ENCODE measurements around the gene NRXN2.

DNA sequence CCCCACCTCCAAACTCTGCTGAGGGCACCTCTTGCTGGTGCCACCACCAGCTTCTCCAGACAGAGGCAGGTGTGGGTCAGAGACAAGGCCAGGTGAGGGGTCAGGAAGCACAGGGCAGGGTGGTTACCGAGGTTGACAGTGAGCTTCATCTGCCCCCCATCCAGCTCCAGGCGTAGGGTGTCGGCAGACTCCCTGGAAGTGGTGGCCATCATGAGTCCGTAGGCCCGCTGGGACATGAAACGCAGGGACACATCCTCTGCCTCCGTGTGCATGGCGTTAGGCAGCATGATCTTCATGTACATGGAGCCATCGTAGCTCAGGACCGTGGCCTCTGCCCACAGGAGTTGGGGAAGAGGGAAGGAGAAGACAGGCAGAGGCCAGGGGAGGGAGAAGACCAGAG is 62.8 kb downstream of the NRXN2 start:
- TF ChIP-seq, protein P1, sequence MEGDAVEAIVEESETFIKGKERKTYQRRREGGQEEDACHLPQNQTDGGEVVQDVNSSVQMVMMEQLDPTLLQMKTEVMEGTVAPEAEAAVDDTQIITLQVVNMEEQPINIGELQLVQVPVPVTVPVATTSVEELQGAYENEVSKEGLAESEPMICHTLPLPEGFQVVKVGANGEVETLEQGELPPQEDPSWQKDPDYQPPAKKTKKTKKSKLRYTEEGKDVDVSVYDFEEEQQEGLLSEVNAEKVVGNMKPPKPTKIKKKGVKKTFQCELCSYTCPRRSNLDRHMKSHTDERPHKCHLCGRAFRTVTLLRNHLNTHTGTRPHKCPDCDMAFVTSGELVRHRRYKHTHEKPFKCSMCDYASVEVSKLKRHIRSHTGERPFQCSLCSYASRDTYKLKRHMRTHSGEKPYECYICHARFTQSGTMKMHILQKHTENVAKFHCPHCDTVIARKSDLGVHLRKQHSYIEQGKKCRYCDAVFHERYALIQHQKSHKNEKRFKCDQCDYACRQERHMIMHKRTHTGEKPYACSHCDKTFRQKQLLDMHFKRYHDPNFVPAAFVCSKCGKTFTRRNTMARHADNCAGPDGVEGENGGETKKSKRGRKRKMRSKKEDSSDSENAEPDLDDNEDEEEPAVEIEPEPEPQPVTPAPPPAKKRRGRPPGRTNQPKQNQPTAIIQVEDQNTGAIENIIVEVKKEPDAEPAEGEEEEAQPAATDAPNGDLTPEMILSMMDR (conservative IDR thresholded peaks at IDR 0.05; ENCODE audit: low read length), result no peak
- no peak for TF ChIP-seq EZH2phosphoT487 (IDR thresholded peaks at IDR 0.05; ENCODE audit: borderline replicate concordance)

All from Loucy (cell line).